Stimulated activated CD4-positive, alpha-beta T cell treated with anti-CD3 and anti-CD28 coated beads, TNF-alpha, amount 100 ng/mL, for 1 hour (primary cell): Measurements from ENCODE around the gene SLC25A38.
"Not testable (repeated sequence)": the region's sequence is repeated elsewhere in the genome, so short reads cannot be mapped to it uniquely, and the experiment has no call there.

Source experiments
- DNase-seq, 3 donors: peaks; one replicate each; pipeline ENCODE4 v3.0.0-alpha.2; 2020; ENCODE audit warnings: low read depth in 3 of 3, low spot score in 1 of 3

SLC25A38 gene, protein sequence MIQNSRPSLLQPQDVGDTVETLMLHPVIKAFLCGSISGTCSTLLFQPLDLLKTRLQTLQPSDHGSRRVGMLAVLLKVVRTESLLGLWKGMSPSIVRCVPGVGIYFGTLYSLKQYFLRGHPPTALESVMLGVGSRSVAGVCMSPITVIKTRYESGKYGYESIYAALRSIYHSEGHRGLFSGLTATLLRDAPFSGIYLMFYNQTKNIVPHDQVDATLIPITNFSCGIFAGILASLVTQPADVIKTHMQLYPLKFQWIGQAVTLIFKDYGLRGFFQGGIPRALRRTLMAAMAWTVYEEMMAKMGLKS

DNA sequence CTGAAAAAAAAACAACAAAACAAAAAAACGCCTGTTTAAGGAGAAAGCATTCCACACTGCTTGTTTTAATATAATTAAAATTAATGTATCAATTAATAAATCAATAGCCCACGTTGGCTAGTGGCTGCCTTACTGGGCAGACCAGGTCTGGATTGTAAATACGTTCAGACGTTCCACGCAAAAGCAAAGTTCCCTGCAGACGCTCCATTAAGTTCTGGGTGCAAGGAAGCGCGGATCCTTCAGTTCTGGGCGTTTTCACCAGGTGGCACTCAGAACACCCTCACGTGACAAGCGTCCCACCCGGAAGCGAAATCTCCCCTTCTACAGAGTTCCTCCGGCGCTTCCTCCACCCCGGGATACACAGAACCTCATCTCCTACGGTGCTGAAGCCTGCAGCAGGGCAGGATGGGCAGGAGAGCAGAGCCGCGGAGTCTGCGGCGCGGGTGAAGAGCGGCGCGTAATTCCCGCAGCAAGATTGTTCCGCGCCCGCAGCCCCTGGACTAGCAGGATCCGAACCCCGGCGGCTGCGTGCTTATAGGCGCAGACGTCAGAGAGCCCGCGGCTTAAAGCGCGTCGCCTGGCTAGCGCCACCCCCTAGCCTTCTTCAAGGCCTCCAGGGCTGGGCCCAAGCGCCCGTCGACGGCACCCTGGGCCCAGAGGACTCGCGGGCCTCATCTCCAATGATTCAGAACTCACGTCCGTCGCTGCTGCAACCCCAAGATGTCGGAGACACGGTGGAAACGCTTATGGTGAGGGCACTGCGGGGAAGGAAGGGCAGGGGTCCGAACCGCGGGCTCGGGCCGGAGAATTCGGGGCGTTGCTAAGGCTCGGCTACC is at the start of gene SLC25A38:
TSS of gene SLC25A38 (plus strand) at position 326 of the 836 bp plus-strand sequence. CDS start at position 681, 355 bp downstream.
- peak in 2 of 3 donors; percentile 55 to 57 for DNase-seq

- no peak for DNase-seq
Measured at GRCh38 chr3:39333607-39334006, 49.6 kb upstream of the SLC25A38 start.

- no peak for DNase-seq
Measured at GRCh38 chr3:39334205-39334604, 49.0 kb upstream of the SLC25A38 start.

DNA sequence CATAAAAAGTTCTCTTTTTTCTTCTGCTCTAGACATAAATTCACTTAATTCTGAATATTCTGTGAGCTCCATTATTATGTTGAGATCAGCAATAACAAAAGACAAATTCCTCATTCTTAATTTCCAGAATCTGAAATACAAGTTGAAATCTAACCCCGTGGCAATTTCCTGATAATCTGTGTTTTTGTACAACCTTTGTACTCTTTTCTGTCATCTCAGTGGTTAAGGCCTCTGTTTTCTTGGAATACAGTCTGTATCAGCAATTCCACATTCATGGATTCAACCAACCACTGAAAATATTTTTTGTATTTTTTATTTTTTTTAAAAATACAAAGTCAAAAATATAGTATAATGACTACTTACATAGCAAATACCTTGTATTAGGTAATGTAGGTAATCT is 45.0 kb upstream of the SLC25A38 start:
- no peak for DNase-seq

- DNase-seq: no peak
Measured at GRCh38 chr3:39339086-39339485, 44.1 kb upstream of the SLC25A38 start.

GRCh38 chr3:39343076-39343717 is 40.0 kb upstream of the SLC25A38 start:
- no peak for DNase-seq

GRCh38 chr3:39343760-39344159 is 39.4 kb upstream of the SLC25A38 start:
- DNase-seq: no peak

- DNase-seq: no peak
Measured at GRCh38 chr3:39344746-39345344, 38.3 kb upstream of the SLC25A38 start.

- DNase-seq: no peak
Measured at GRCh38 chr3:39346785-39347585, 36.2 kb upstream of the SLC25A38 start.

DNA sequence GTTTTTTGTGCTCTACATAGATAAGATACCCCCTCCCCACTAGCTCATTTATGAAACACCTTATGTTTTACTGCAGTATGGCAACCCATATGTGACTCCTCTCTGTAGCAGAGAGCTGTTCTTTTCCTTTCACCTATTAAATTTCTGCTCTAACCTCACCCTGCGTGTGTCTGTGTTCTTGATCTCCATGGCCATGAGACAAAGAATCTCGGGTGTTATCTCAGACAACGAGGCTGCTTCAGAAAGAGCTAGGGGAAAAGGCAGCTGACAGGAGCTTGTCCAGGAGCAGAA is 35.6 kb upstream of the SLC25A38 start:
- no peak for DNase-seq

GRCh38 chr3:39349080-39349479 is 34.1 kb upstream of the SLC25A38 start:
- no peak for DNase-seq

DNA sequence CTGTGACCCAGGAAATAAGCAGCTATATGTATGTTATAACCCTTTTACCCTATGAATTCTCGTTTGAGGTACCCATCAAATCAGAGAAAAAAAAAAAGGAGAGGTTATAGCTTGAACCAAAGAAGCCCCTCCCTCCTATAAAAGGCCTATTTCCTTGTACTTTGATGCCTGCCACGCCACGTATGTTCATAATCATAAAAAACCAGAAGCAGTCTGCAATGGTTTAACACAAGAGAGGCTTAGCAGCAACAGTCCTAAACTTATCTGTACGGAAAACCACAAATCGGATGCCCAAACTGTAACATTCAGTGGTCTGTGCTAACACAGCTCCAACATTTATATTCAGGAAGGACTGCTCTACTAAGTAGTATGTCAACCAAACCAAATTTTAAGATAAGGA is 32.5 kb upstream of the SLC25A38 start:
- no peak for DNase-seq

DNA sequence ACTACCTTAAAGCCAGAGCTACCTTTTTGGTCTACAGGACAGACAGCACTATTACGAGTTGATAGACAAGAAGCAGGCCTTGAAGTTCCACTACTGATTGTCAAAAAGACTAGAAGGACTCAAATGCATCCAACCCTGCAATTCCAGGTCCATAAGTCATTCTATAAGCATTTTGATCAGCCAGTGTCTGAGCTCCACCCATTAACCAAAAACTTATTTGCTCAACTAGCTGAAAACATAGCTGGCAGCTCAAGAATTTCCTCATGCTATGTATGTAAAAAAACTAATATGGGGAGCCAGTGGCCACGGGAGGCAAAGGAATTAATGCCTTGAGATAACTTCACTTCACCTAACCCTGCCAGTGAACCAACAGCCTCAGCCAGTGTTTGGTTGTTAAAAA is 32.0 kb upstream of the SLC25A38 start:
- not testable (repeated sequence) for DNase-seq

DNA sequence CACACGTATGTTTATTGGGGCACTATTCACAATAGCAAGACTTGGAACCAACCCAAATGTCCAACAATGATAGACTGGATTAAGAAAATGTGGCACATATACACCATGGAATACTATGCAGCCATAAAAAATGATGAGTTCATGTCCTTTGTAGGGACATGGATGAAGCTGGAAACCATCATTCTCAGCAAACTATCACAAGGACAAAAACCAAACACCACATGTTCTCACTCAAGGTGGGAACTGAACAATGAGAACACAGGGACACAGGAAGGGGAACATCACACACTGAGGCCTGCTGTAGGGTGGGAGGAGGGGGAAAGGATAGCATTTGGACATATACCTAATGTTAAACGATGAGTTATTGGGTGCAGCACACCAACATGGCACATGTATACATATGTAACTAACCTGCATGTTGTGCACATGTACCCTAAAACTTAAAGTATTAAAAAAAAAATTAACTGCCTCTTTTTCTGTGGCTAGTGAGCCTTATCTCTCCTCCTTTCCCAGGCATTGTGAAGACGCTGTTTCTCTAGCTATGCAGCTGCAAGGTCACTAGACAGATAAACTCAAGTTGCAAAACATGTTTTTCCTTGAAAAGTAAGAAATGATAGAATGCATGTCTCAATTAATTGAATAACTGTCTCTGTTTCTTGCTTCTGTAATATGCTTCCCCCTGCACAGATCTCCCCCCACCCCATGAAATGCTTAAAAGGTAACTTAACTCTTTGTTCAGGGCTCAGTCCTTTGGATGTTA is 29.8 kb upstream of the SLC25A38 start:
- DNase-seq: not testable (repeated sequence)

DNA sequence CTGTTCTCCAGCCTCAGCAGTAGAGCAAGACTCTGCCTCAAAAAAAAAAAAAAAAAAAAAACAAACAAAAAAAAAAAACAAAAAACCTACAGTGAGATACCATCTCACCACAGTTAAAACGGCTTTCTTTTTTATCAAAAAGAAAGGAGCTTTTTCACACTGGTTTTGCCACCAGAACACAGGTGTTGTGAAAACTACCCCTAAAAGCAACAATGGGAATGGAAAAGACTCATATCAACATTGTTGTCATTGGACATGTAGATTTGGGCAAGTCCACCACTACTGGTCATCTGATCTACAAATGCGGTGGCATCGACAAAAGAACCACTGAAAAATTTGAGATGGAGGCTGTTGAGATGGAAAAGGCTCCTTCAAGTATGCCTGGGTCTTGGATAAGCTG is 24.8 kb upstream of the SLC25A38 start:
- DNase-seq: no peak

GRCh38 chr3:39361252-39361927 is 21.8 kb upstream of the SLC25A38 start:
- no peak for DNase-seq

DNA sequence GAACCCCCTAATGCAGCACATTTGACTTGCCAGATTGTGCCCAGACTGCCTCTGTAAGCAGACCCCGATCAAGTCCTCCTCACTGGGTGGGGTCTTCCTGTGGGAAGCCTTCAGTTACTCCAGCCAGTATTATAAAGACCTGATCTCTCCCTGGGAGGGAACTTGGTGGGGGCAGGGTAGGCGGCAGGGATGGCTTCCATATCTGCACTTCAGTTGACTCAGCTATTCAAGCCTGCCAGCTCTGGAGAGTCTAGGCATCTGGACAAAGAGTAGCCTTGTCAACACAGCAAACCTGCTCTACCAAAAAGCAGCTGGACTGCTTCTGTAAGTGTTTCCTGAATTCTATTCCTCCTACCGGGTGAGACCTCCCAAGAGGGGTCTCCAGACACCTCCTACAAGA is 21.0 kb upstream of the SLC25A38 start:
- no peak for DNase-seq

GRCh38 chr3:39362812-39363211 is 20.4 kb upstream of the SLC25A38 start:
- no peak for DNase-seq

DNA sequence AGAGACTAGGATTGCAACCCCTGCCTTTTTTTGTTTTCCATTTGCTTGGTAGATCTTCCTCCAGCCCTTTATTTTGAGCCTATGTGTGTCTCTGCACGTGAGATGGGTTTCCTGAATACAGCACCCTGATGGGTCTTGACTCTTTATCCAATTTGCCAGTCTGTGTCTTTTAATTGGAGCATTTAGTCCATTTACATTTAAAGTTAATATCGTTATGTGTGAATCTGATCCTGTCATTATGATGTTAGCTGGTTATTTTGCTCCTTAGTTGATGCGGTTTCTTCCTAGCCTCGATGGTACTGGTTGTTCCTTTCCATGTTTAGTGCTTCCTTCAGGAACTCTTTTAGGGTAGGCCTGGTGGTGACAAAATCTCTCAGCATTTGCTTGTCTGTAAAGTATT is 12.7 kb upstream of the SLC25A38 start:
- DNase-seq: not testable (repeated sequence)

DNA sequence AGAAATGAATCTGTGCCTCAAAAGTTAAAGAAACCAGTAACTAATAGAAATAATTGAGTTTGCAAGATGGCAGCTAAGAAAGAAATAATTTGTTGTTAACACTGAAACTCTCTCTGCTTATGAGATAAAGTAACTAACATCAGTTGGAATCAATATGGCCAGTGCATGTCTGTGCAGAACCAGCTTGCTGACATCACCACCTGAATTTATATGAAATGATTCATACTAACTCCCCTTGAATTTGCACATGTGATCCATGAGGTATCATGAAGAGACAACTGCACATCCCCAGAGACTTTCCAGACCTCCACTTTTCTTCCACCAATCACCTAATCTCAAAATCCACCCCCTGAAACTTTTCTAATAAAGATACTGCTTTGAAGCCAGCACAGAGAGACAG is 10.3 kb upstream of the SLC25A38 start:
- no peak for DNase-seq
